HCT116 (cell line): ENCODE measurements around the gene CKS1B. TPM values are rescaled to one million over a fixed set of nuclear protein-coding genes. Genes with fewer than 3 reads are reported as not detected.

Experiments
- ATAC-seq: fragments of 200-7000 bp; cut with Tn5 transposase; 2 replicates; pipeline ENCODE4 v1.9.1; 2020; ENCODE audit warnings: mild to moderate bottlenecking, moderate library complexity
- BruUV-seq: library from RNA; stranded (reverse); fragments of 400-500 nt; replicated peaks from 2 replicates; lab custom pipeline; 2021; lab: Mats Ljungman, UMichigan
- CTCF ChIA-PET: fragments of 300-600 bp; sonication (Branson Sonifier 250); formaldehyde crosslinking; loops from one replicate; lab custom pipeline; 2021; ENCODE audit warnings: antibody characterized with exemption; lab: Charles Lee
- POLR2A ChIA-PET: fragments of 300-600, 350-600 bp; sonication (Branson Sonifier 250); formaldehyde crosslinking; loops from one replicate; lab custom pipeline; 2021; ENCODE audit warnings: antibody characterized with exemption; lab: Charles Lee
- RAD21 ChIA-PET, 2 experiments: fragments of 300-600 bp; sonication (Branson Sonifier 250); formaldehyde crosslinking; loops; one replicate each; lab custom pipeline; 2023; ENCODE audit warnings: low total read pairs in 2 of 2; ENCODE audit not compliant: uncharacterized antibody in 2 of 2, unreplicated experiment in 2 of 2, low non-redundant PET in 1 of 2; lab: Charles Lee
- DNase-seq: peaks from one replicate; pipeline ENCODE4 v3.0.0-alpha.2; 2010; ENCODE audit warnings: low read depth, low spot score
- H2AFZ ChIP-seq: fragments of 200-600 bp; shearing (Covaris generic), sonication (generic); 2 replicates; pipeline ENCODE4 v1.6.1; 2017; ENCODE audit warnings: low read depth, mixed run types, mixed read lengths, antibody characterized with exemption, low read length; ENCODE audit not compliant: poor library complexity, severe bottlenecking
- H3K27ac ChIP-seq: 2 replicates; pipeline ENCODE4 v1.5.1; 2012; ENCODE audit warnings: low read depth, low read length
- H3K27me3 ChIP-seq: fragments of 200-600 bp; sonication (generic); 2 replicates; pipeline ENCODE4 v1.6.1; 2016; ENCODE audit warnings: mixed run types, low read length, mixed read lengths; ENCODE audit not compliant: insufficient read depth
- H3K36me3 ChIP-seq, 2 experiments: fragments of 200-500 bp in 1 of 2; fragments of 200-600 bp in 1 of 2; sonication (Bioruptor generic) in 1 of 2; sonication (generic) in 1 of 2; 2 replicates each; pipeline versions ENCODE4 v1.5.1 to v1.6.1; 2014 to 2016; ENCODE audit warnings: low read length in 2 of 2, inconsistent platforms in 1 of 2, mixed read lengths in 1 of 2, mixed run types in 1 of 2; ENCODE audit not compliant: insufficient read depth in 2 of 2, control insufficient read depth in 1 of 2
- H3K4me1 ChIP-seq, 2 experiments: fragments of 200-600 bp in 1 of 2; sonication (generic) in 1 of 2; 2 replicates each; pipeline versions ENCODE4 v1.5.1 to v1.6.1; 2012 to 2017; ENCODE audit warnings: low read length in 2 of 2, inconsistent platforms in 1 of 2, mild to moderate bottlenecking in 1 of 2, mixed read lengths in 1 of 2, mixed run types in 1 of 2, moderate library complexity in 1 of 2; ENCODE audit not compliant: insufficient read depth in 2 of 2, control insufficient read depth in 1 of 2
- H3K4me2 ChIP-seq: fragments of 200-600 bp; sonication (generic); 2 replicates; pipeline ENCODE4 v1.6.1; 2017; ENCODE audit warnings: mixed run types, low read length, mixed read lengths
- H3K4me3 ChIP-seq, 2 experiments: fragments of 200-600 bp in 1 of 2; sonication (generic) in 1 of 2; replicated peaks in 1 of 2; 2 replicates each; pipeline ENCODE4 v1.5.1; 2011 to 2016; ENCODE audit warnings: low read length in 2 of 2, control low read depth in 1 of 2, low read depth in 1 of 2, mild to moderate bottlenecking in 1 of 2, mixed read lengths in 1 of 2, mixed run types in 1 of 2
- H3K79me2 ChIP-seq: fragments of 200-600 bp; sonication (generic); 2 replicates; pipeline ENCODE4 v1.6.1; 2017; ENCODE audit warnings: mild to moderate bottlenecking, mixed run types, low read length, moderate library complexity, mixed read lengths; ENCODE audit not compliant: insufficient read depth
- H3K9ac ChIP-seq: fragments of 200-600 bp; sonication (generic); 2 replicates; pipeline ENCODE4 v1.6.1; 2016; ENCODE audit warnings: low read length, mixed read lengths
- H3K9me2 ChIP-seq: fragments of 200-600 bp; sonication (generic), shearing (Covaris generic); 2 replicates; pipeline ENCODE4 v1.6.1; 2017; ENCODE audit warnings: mixed run types, mild to moderate bottlenecking, moderate library complexity; ENCODE audit not compliant: insufficient read depth
- H3K9me3 ChIP-seq, 2 experiments: fragments of 200-500 bp in 1 of 2; fragments of 200-600 bp in 1 of 2; sonication (Bioruptor generic) in 1 of 2; sonication (generic) in 1 of 2; 2 replicates each; pipeline ENCODE4 v1.6.1; 2014 to 2017; ENCODE audit warnings: low read length in 2 of 2, mixed read lengths in 2 of 2, inconsistent platforms in 1 of 2, low read depth in 1 of 2, mild to moderate bottlenecking in 1 of 2, mixed run types in 1 of 2, moderate library complexity in 1 of 2; ENCODE audit not compliant: control insufficient read depth in 1 of 2, insufficient read depth in 1 of 2
- H4K20me1 ChIP-seq: fragments of 200-600 bp; sonication (generic), shearing (Covaris generic); 2 replicates; pipeline ENCODE4 v1.6.1; 2017; ENCODE audit warnings: mixed run types, mild to moderate bottlenecking, moderate library complexity; ENCODE audit not compliant: insufficient read depth
- EZH2phosphoT487 ChIP-seq: fragments of 200-600 bp; IDR thresholded peaks from 2 replicates; pipeline ENCODE4 v1.6.1; 2018; ENCODE audit warnings: antibody characterized with exemption, borderline replicate concordance
- JUND ChIP-seq: IDR thresholded peaks from 2 replicates; pipeline ENCODE4 v1.6.1; 2012
- POLR2A ChIP-seq: IDR thresholded peaks from 2 replicates; pipeline ENCODE4 v1.7.0; 2011; ENCODE audit warnings: borderline replicate concordance; ENCODE audit not compliant: insufficient read depth, insufficient read length; ENCODE audit errors: extremely low read depth
- POLR2AphosphoS5 ChIP-seq: IDR thresholded peaks from 2 replicates; pipeline ENCODE4 v1.6.1; 2011; ENCODE audit warnings: mild to moderate bottlenecking, low read depth, low read length, moderate library complexity
- RAD21 ChIP-seq: IDR thresholded peaks from 2 replicates; pipeline ENCODE4 v1.6.1; 2012; ENCODE audit warnings: low read depth, mild to moderate bottlenecking
- YY1 ChIP-seq: IDR thresholded peaks from 2 replicates; pipeline ENCODE4 v1.6.1; 2011; ENCODE audit warnings: low read length, low read depth, moderate library complexity, mild to moderate bottlenecking; ENCODE audit not compliant: insufficient replicate concordance; ENCODE audit errors: extremely low read depth
- ZFX ChIP-seq: fragments of 450-650 bp; IDR thresholded peaks from 2 replicates; pipeline ENCODE4 v1.6.1; 2017
- intact Hi-C: fragments of 100-400 bp; cut with micrococcal nuclease; formaldehyde crosslinking; loops from 2 replicates; pipeline ENCODE4 v1.10.0; 2022
- total RNA-seq: library from RNA; stranded (reverse); gene quantifications from one replicate; pipeline ENCODE4 v1.2.1, GENCODE V29; 2021; ENCODE audit not compliant: unreplicated experiment
- TF ChIP-seq, protein P1 (sequence below), 3 experiments: fragments of 200-600 bp in 1 of 3; sonication (generic) in 1 of 3; IDR thresholded peaks in 2 of 3; conservative IDR thresholded peaks in 1 of 3; 2 replicates each; pipeline ENCODE4 v1.5.1; 2012 to 2017; ENCODE audit warnings: low read depth in 2 of 3, low read length in 2 of 3, antibody characterized with exemption in 1 of 3, borderline replicate concordance in 1 of 3, control low read depth in 1 of 3, mild to moderate bottlenecking in 1 of 3, mixed read lengths in 1 of 3, mixed run types in 1 of 3, moderate library complexity in 1 of 3; ENCODE audit not compliant: insufficient read depth in 1 of 3

Gene CKS1B
- total RNA-seq, 1 experiment from 2014 or later = 229 TPM

DNA sequence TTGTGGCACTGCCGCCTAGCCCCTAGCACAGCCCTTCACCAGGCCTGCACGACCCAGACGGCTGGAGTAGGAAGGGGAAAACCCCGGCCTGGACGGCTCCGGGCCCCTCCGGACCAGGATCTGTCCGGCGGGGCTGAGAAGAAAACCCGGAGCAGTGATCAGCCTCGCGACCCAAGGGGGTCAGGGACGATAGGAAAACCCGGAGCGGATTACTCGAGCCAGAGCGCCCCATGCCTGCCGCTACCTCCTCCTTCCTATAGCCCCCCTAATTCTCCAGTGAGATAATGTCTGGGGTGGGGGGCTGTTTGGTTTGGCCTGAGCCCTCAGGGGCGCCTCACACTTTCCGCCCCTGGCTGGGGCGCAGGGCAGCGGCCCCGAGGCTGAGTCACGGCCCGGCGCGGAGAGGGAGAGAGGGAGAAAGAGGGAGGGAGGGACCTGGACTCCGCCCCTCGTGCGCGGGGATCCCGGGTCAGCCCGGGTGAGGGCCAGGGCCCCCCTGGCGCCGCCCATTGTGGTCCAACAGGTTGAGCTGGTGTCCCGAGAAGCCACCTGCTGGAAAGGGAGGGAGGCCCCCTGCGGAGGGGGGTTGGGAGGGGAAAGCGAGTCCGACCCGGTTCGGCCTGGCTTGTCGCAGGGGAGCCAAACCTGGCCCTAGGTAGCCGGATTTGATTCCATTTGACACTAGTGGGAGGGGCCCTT, 26.4 kb downstream of the CKS1B start:
- peak overlapping the region; percentile 99 for H3K27ac ChIP-seq
- H3K9me3 ChIP-seq = no peaks in the 10 kb centered on the region
- H3K4me2 ChIP-seq = peak overlapping the region; percentile 96
- ChIA-PET POLR2A (interaction anchor here (0.7 to 2.5 kb wide), 8 partner anchors 11 to 67 kb away, joined by 3 to 22 read pairs (median 3); partner anchors contain the start of genes FLAD1 and SHC1), CTCF (interaction anchor here (0.9 to 2.6 kb wide), 10 partner anchors 15 to 556 kb away, joined by 3 to 25 read pairs (median 3); partner anchors contain the start of genes ADAM15, FLAD1, PYGO2 and SHC1), RAD21 (interaction anchor here in 1 of 2 experiments (0.6 kb wide), 1 partner anchor 69 kb away, joined by 4 read pairs; no protein-coding TSS in a partner anchor)
- H3K4me3 ChIP-seq = peak overlapping the region; percentile 85 to 98
- peak overlapping the region; percentile 91 for H3K9ac ChIP-seq
- DNase-seq = peak; percentile 90
- peak; percentile 58 for ATAC-seq
- intact Hi-C loops = loop anchor here (1.0 to 5.0 kb wide), 2 partner anchors 27 to 51 kb away; partner anchors contain the start of genes ADAM15 and CKS1B
- H3K27me3 ChIP-seq = no peaks in the 10 kb centered on the region
- no peaks in the 10 kb centered on the region for H3K9me2 ChIP-seq
- no peaks in the 10 kb centered on the region for H4K20me1 ChIP-seq
- BruUV-seq = no TSS peak
- no peak overlapping the region for H2AFZ ChIP-seq
- H3K4me1 ChIP-seq = peaks cover 26 to 60% of the 10 kb centered on the region in 2 experiments
- TF ChIP-seq, protein P1, sequence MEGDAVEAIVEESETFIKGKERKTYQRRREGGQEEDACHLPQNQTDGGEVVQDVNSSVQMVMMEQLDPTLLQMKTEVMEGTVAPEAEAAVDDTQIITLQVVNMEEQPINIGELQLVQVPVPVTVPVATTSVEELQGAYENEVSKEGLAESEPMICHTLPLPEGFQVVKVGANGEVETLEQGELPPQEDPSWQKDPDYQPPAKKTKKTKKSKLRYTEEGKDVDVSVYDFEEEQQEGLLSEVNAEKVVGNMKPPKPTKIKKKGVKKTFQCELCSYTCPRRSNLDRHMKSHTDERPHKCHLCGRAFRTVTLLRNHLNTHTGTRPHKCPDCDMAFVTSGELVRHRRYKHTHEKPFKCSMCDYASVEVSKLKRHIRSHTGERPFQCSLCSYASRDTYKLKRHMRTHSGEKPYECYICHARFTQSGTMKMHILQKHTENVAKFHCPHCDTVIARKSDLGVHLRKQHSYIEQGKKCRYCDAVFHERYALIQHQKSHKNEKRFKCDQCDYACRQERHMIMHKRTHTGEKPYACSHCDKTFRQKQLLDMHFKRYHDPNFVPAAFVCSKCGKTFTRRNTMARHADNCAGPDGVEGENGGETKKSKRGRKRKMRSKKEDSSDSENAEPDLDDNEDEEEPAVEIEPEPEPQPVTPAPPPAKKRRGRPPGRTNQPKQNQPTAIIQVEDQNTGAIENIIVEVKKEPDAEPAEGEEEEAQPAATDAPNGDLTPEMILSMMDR (IDR thresholded peaks at IDR 0.05 in 2 of 3, conservative IDR thresholded peaks at IDR 0.05 in 1 of 3; ENCODE audit: borderline replicate concordance in 1 of 3, insufficient read depth in 1 of 3, low read depth in 2 of 3, low read length in 2 of 3) = no peak
- TF ChIP-seq JUND = no peak
- no peak for TF ChIP-seq RAD21
- peak; percentile 10 for TF ChIP-seq POLR2A
- TF ChIP-seq ZFX = no peak
- peak; percentile 71 for TF ChIP-seq YY1
- peak; percentile 82 for TF ChIP-seq POLR2AphosphoS5
- TF ChIP-seq EZH2phosphoT487 = no peak
- TF ChIP-seq, all 23 proteins: peak for 3
- Histone ChIP-seq H3K79me2 (peaks cover 33% of the 10 kb centered on the region), H3K36me3 (no peaks in the 10 kb centered on the region)
